PFSK-1 (cell line): Measurements from ENCODE around the gene MEGF11.

Experiments used
- FOXP2 ChIP-seq: optimal IDR thresholded peaks from 2 replicates; pipeline ENCODE3; 2011; ENCODE audit warnings: borderline replicate concordance, control low read depth, inconsistent platforms; ENCODE audit not compliant: insufficient read depth; ENCODE audit errors: extremely low read length, extremely low read depth
- POLR2AphosphoS5 ChIP-seq: IDR thresholded peaks from 2 replicates; pipeline ENCODE4 v1.6.1; 2012; ENCODE audit warnings: low read depth, mild to moderate bottlenecking, control low read depth, low read length, moderate library complexity
- REST ChIP-seq, 2 experiments: IDR thresholded peaks; 2 replicates each; pipeline versions ENCODE4 v1.6.1 to v1.8.0; 2011 to 2012; ENCODE audit warnings: low read depth in 2 of 2, low read length in 2 of 2, control low read depth in 1 of 2, inconsistent platforms in 1 of 2, mild to moderate bottlenecking in 1 of 2, moderate library complexity in 1 of 2; ENCODE audit not compliant: insufficient read depth in 1 of 2
- SIN3A ChIP-seq: IDR thresholded peaks from 2 replicates; pipeline ENCODE4 v1.6.1; 2012; ENCODE audit warnings: mild to moderate bottlenecking, low read length, moderate library complexity, borderline replicate concordance; ENCODE audit not compliant: insufficient read depth
- TAF1 ChIP-seq: IDR thresholded peaks from 2 replicates; pipeline ENCODE4 v1.6.1; 2012; ENCODE audit warnings: low read length, control low read depth, borderline replicate concordance; ENCODE audit not compliant: insufficient read depth

MEGF11 gene

GRCh38 chr15:66050264-66050663 is 203.3 kb downstream of the MEGF11 start:
- TF ChIP-seq REST (IDR thresholded peaks at IDR 0.05; ENCODE audit: insufficient read depth in 1 of 2, low read depth in 2 of 2, low read length in 2 of 2) (no peak), FOXP2 (no peak), POLR2AphosphoS5 (no peak), SIN3A (no peak), TAF1 (no peak)

- TF ChIP-seq TAF1 = no peak
- TF ChIP-seq FOXP2 = no peak
- no peak for TF ChIP-seq REST (IDR thresholded peaks at IDR 0.05; ENCODE audit: insufficient read depth in 1 of 2, low read depth in 2 of 2, low read length in 2 of 2)
- TF ChIP-seq POLR2AphosphoS5 = no peak
- TF ChIP-seq SIN3A = no peak
These were observed 204.2 kb downstream of the MEGF11 start for GRCh38 chr15:66049353-66049752.

GRCh38 chr15:66047321-66048024 is 206.1 kb downstream of the MEGF11 start:
- TF ChIP-seq REST (IDR thresholded peaks at IDR 0.05; ENCODE audit: insufficient read depth in 1 of 2, low read depth in 2 of 2, low read length in 2 of 2) (no peak), TAF1 (no peak), POLR2AphosphoS5 (no peak), SIN3A (no peak), FOXP2 (no peak)

- TF ChIP-seq FOXP2 (no peak), POLR2AphosphoS5 (no peak), SIN3A (no peak), REST (IDR thresholded peaks at IDR 0.05; ENCODE audit: insufficient read depth in 1 of 2, low read depth in 2 of 2, low read length in 2 of 2) (no peak), TAF1 (no peak)
These were observed 206.8 kb downstream of the MEGF11 start for GRCh38 chr15:66046751-66047150.

- TF ChIP-seq TAF1 (no peak), FOXP2 (no peak), POLR2AphosphoS5 (no peak), SIN3A (no peak), REST (IDR thresholded peaks at IDR 0.05; ENCODE audit: insufficient read depth in 1 of 2, low read depth in 2 of 2, low read length in 2 of 2) (no peak)
These were observed 207.2 kb downstream of the MEGF11 start for GRCh38 chr15:66046326-66046725.
